Lung (tissue), 16 donors: Measurements from ENCODE around the gene MEAK7. TPM values are rescaled to one million over a fixed set of nuclear protein-coding genes. Genes with fewer than 3 reads are reported as not detected.
A peak's percentile ranks its signal among the peaks of the same experiment; 100 is the strongest.

Source experiments
- ATAC-seq: fragments of 200-7000 bp; cut with Tn5 transposase; one replicate; pipeline ENCODE4 v1.9.1; 2020; ENCODE audit warnings: moderate number of reproducible peaks; ENCODE audit not compliant: insufficient read depth, low FRiP score
- DNase-seq, 3 donors: peaks; one replicate each; pipeline ENCODE4 v3.0.0-alpha.2; 2013 to 2017
- H3K27ac ChIP-seq, 2 donors: one replicate each; pipeline ENCODE4 v1.5.1; 2013; ENCODE audit warnings: mild to moderate bottlenecking in 2 of 2, moderate library complexity in 2 of 2, control low read depth in 1 of 2, inconsistent platforms in 1 of 2, low read depth in 1 of 2, low read length in 1 of 2
- H3K27me3 ChIP-seq, 3 donors: one replicate each; pipeline ENCODE4 v1.5.1; 2013; ENCODE audit warnings: low read length in 2 of 3; ENCODE audit not compliant: control insufficient read depth in 3 of 3, insufficient read depth in 3 of 3
- H3K36me3 ChIP-seq, 4 donors: one replicate each; pipeline ENCODE4 v1.5.1; 2013; ENCODE audit warnings: low read length in 4 of 4, mild to moderate bottlenecking in 1 of 4, moderate library complexity in 1 of 4; ENCODE audit not compliant: control insufficient read depth in 4 of 4, insufficient read depth in 4 of 4
- H3K4me1 ChIP-seq, 5 donors: one replicate each; pipeline ENCODE4 v1.5.1; 2013; ENCODE audit warnings: low read length in 5 of 5, mild to moderate bottlenecking in 2 of 5, moderate library complexity in 1 of 5; ENCODE audit not compliant: control insufficient read depth in 5 of 5, insufficient read depth in 5 of 5
- H3K4me3 ChIP-seq: one replicate; pipeline ENCODE4 v1.5.1; 2013; ENCODE audit warnings: mild to moderate bottlenecking, control low read depth, moderate library complexity
- H3K9ac ChIP-seq, 2 donors: one replicate each; pipeline ENCODE4 v1.5.1; 2013; ENCODE audit warnings: low read length in 2 of 2, control low read depth in 1 of 2; ENCODE audit not compliant: insufficient read depth in 1 of 2
- H3K9me3 ChIP-seq, 4 donors: one replicate each; pipeline ENCODE4 v1.5.1; 2013; ENCODE audit warnings: low read length in 3 of 4, mild to moderate bottlenecking in 1 of 4, moderate library complexity in 1 of 4; ENCODE audit not compliant: control insufficient read depth in 4 of 4, insufficient read depth in 3 of 4
- WGBS, 2 donors: extraction: QIAGEN DNeasy Blood & Tissue Kit; methylation state at CpG; one replicate each; pipeline ENCODE4 v1.1.7; 2013; 5-methylcytosine and 5-hydroxymethylcytosine counted together
- long read RNA-seq, 5 donors: transcript quantifications; one replicate each; lab custom pipeline, GENCODE V29; 2026
- polyA plus RNA-seq, 2 donors: library from polyadenylated mRNA; stranded (reverse); fragments of 200-250 nt; gene quantifications; one replicate each; pipeline ENCODE4 v1.2.1, GENCODE V29; 2013
- total RNA-seq, 2 donors: library from RNA; depleted of rRNA in 1 of 2; stranded (reverse); fragments of >200 nt in 1 of 2; gene quantifications; one replicate each; pipeline ENCODE4 v1.2.1, GENCODE V29; 2014 to 2021
- TF ChIP-seq, protein P1 (sequence below): IDR thresholded peaks from 2 replicates; pipeline ENCODE4 v1.5.1; 2012; ENCODE audit warnings: mild to moderate bottlenecking; ENCODE audit errors: control extremely low read depth, extremely low read depth
- donor health status: control.
- donor health status: control.
- donor health status: Bipolar disorder and iron deficiency.
- donor health status: healthy.
- donor health status: DM: yes; HTN: yes; CAD: no.

Gene MEAK7, protein sequence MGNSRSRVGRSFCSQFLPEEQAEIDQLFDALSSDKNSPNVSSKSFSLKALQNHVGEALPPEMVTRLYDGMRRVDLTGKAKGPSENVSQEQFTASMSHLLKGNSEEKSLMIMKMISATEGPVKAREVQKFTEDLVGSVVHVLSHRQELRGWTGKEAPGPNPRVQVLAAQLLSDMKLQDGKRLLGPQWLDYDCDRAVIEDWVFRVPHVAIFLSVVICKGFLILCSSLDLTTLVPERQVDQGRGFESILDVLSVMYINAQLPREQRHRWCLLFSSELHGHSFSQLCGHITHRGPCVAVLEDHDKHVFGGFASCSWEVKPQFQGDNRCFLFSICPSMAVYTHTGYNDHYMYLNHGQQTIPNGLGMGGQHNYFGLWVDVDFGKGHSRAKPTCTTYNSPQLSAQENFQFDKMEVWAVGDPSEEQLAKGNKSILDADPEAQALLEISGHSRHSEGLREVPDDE
- total RNA-seq (10 to 100 TPM; 15.7 to 16.9 TPM), polyA plus RNA-seq (1 to 10 TPM; 4.8 to 6.7 TPM)
- long read RNA-seq, donor 1, full-length matches to known transcripts: 4 of 4 reads
- long read RNA-seq, donor 1, partial matches to known transcripts: 0 of 4 reads
- long read RNA-seq, donor 1, other reads (novel, unspliced or antisense): 0 of 4 reads
- long read RNA-seq, donor 2: 0 reads
- long read RNA-seq, donor 3: 0 reads
- long read RNA-seq, donor 4: 0 reads
- long read RNA-seq, donor 5, partial matches to known transcripts: 0 of 3 reads
- long read RNA-seq, donor 5, other reads (novel, unspliced or antisense): 0 of 3 reads

DNA sequence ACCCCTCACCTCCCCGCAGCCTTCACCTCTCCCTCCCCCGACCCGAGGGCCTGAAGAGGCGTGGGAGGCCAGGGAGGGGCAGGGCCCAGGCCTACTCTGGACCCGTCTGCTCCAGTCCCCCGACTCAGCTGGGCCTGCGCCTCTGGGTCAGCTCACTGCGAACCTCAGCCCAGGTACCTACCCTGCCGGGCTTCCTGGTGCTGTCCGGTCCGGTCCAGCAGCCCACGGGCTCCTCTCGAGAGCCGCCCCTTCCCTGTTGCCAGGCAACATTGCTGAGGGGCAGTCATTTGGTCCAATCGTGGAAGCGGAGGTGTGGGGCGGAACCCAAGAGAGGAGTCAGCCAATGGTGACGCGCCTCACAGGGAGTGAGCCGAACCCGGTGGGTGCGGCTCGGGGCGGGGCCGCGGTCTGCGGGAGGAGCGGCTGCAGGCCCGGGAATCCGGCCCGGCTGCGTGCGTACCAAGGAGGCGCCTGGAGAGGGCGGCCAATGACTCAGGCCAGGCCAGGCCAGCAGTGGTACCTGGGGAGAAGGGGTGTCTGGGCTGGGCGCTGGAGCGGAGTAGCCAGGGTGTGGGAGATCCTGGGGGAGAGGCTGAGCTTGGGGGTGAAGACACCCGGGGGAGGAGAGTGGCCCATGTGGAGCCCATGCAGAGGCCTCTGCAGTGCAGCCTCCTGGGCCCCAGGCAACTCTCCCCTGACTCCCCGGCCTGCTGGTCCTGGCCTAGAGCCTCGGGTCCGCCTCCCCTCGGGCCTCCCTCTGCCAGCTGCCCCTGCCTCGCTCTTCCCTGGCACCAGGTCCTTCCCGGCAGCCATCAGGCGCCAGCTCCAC, at the start of gene MEAK7:
TSS of gene MEAK7 (minus strand) at position 240 of the 829 bp plus-strand sequence. CDS start 6,573 bp downstream, outside the sequence.
- Histone ChIP-seq H3K27me3 (no peaks in the 10 kb centered on the region), H3K4me1 (peaks cover 0 to 14% (median 4%) of the 10 kb centered on the region in 5 donors), H3K9ac (peak within 1 kb of the TSS; percentile 66 to 85), H3K36me3 (peaks cover 0 to 5% (median 2%) of the 10 kb centered on the region in 4 donors), H3K27ac (peak within 1 kb of the TSS; percentile 62 to 91), H3K4me3 (peak within 1 kb of the TSS; percentile 66), H3K9me3 (no peaks in the 10 kb centered on the region)
- TF ChIP-seq, protein P1, sequence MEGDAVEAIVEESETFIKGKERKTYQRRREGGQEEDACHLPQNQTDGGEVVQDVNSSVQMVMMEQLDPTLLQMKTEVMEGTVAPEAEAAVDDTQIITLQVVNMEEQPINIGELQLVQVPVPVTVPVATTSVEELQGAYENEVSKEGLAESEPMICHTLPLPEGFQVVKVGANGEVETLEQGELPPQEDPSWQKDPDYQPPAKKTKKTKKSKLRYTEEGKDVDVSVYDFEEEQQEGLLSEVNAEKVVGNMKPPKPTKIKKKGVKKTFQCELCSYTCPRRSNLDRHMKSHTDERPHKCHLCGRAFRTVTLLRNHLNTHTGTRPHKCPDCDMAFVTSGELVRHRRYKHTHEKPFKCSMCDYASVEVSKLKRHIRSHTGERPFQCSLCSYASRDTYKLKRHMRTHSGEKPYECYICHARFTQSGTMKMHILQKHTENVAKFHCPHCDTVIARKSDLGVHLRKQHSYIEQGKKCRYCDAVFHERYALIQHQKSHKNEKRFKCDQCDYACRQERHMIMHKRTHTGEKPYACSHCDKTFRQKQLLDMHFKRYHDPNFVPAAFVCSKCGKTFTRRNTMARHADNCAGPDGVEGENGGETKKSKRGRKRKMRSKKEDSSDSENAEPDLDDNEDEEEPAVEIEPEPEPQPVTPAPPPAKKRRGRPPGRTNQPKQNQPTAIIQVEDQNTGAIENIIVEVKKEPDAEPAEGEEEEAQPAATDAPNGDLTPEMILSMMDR: peak; percentile 2
- DNase-seq: peak; percentile 98 to 99 (median 99)
- peak; percentile 99 for ATAC-seq
- WGBS, 2 donors: 3% methylated on average over 38 to 45 of the region's 45 CpGs

DNA sequence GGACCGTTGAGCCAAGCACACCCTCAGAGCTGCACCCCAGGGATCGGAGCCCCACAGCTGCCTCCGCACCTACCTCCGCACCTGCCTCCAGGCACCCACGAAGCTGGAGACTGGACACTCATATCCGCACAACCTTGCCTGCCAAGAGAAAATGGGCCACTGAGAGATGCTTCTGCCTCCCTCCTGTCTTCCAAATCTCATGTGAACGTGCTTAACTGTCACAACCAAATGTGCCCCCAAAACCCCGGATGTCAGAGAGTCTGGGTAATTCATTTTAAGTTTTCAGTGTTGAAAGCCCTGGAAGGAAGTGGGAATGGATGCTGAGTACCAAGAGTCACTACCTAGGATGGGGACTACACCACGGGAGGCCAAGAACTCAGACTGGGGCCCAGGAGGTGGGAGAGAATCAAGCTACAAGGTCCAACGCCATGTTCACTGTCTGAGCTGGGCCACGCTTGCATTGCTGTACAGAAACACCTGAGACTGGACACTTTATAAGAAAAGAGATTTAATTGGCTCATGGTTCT, 49.5 kb upstream of the MEAK7 start:
- WGBS, 2 donors: 81 to 82% methylated on average over 11 of the region's 11 CpGs
- Histone ChIP-seq H3K36me3 (no peaks in the 10 kb centered on the region), H3K27me3 (no peaks in the 10 kb centered on the region), H3K9me3 (no peaks in the 10 kb centered on the region), H3K4me3 (no peak overlapping the region), H3K4me1 (peaks cover 0 to 10% (median 0%) of the 10 kb centered on the region in 5 donors), H3K9ac (no peak overlapping the region), H3K27ac (no peak overlapping the region)
- DNase-seq: no peak
- TF ChIP-seq, protein P1: no peak
- no peak for ATAC-seq

DNA sequence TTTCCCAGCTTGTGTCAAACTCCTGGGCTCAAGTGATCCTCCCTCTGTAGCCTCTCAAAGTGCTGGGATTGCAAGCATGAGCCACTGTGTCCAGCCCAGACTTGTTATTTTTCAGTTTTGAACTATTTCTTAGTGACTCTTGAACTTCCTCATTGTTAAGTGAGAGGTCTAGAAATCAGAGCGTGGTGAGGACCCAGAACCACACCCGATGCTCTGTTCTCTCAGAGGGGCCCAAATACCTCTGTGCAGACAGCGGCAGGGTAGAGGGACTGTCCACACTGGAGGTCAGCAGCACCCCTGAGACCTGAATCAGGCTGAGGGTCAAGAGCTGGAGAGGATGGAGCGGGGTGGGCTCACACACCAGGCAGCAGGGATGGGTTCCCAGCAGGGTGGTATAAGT, 47.7 kb upstream of the MEAK7 start:
- no peaks in the 10 kb centered on the region for H3K9me3 ChIP-seq
- H3K4me1 ChIP-seq: peaks cover 0 to 5% (median 0%) of the 10 kb centered on the region in 5 donors
- no peak overlapping the region for H3K27ac ChIP-seq
- WGBS, 2 donors: 44 to 73% methylated on average over 4 of the region's 4 CpGs
- no peaks in the 10 kb centered on the region for H3K27me3 ChIP-seq
- ATAC-seq: no peak
- no peak overlapping the region for H3K4me3 ChIP-seq
- TF ChIP-seq, protein P1: no peak
- H3K36me3 ChIP-seq: no peaks in the 10 kb centered on the region
- no peak for DNase-seq
- H3K9ac ChIP-seq: no peak overlapping the region
